Spleen (tissue), 11 donors: Measurements from ENCODE around the gene CROT. TPM values are rescaled to one million over a fixed set of nuclear protein-coding genes. Genes with fewer than 3 reads are reported as not detected.

Experiments used
- DNase-seq: peaks from one replicate; pipeline ENCODE4 v3.0.0-alpha.2; 2020
- H3K27ac ChIP-seq, 8 donors: fragments of 200-600 bp; sonication (generic) in 7 of 8; 1 replicate in 4 of 8; 2 replicates in 4 of 8; pipeline versions ENCODE4 v1.5.0 to v1.8.0; 2016 to 2021; ENCODE audit warnings: inconsistent platforms in 4 of 8, mild to moderate bottlenecking in 4 of 8, moderate library complexity in 1 of 8
- H3K27me3 ChIP-seq, 7 donors: fragments of 200-600 bp; sonication (generic) in 6 of 7; replicated peaks in 1 of 7; 1 replicate in 4 of 7; 2 replicates in 3 of 7; pipeline versions ENCODE4 v1.5.0 to v1.8.0; 2016 to 2021; ENCODE audit warnings: inconsistent platforms in 3 of 7, mild to moderate bottlenecking in 1 of 7
- H3K36me3 ChIP-seq, 6 donors: fragments of 200-600 bp; sonication (generic) in 5 of 6; 1 replicate in 4 of 6; 2 replicates in 2 of 6; pipeline versions ENCODE4 v1.5.0 to v1.8.0; 2016 to 2021; ENCODE audit warnings: inconsistent platforms in 2 of 6
- H3K4me1 ChIP-seq, 6 donors: fragments of 200-600 bp; sonication (generic) in 5 of 6; 1 replicate in 3 of 6; 2 replicates in 3 of 6; pipeline versions ENCODE4 v1.5.0 to v1.8.0; 2016 to 2021; ENCODE audit warnings: inconsistent platforms in 3 of 6
- H3K4me3 ChIP-seq, 8 donors: fragments of 200-600 bp; sonication (generic) in 7 of 8; 1 replicate in 4 of 8; 2 replicates in 4 of 8; pipeline versions ENCODE4 v1.5.0 to v1.8.0; 2016 to 2021; ENCODE audit warnings: inconsistent platforms in 4 of 8, mild to moderate bottlenecking in 4 of 8, moderate library complexity in 2 of 8
- H3K9me3 ChIP-seq, 8 donors: fragments of 200-600 bp; sonication (generic) in 7 of 8; 1 replicate in 4 of 8; 2 replicates in 4 of 8; pipeline versions ENCODE4 v1.5.0 to v1.8.0; 2016 to 2021; ENCODE audit warnings: inconsistent platforms in 4 of 8
- POLR2A ChIP-seq, 3 donors: fragments of 450-650 bp; IDR thresholded peaks; one replicate each; pipeline ENCODE4 v1.5.1; 2017; ENCODE audit warnings: antibody characterized with exemption in 3 of 3, mild to moderate bottlenecking in 1 of 3
- POLR2AphosphoS5 ChIP-seq, 3 donors: sonication (generic); formaldehyde crosslinking; IDR thresholded peaks; one replicate each; pipeline ENCODE4 v1.5.1; 2017; ENCODE audit warnings: antibody characterized with exemption in 3 of 3
- WGBS, 5 donors: extraction: QIAGEN DNeasy Blood & Tissue Kit in 3 of 5; methylation state at CpG; one replicate each; pipeline versions ENCODE4 v1.1.5 to v1.1.7; 2013 to 2018; 5-methylcytosine and 5-hydroxymethylcytosine counted together
- intact Hi-C: fragments of 100-400 bp; cut with DNase I; formaldehyde crosslinking; loops from one replicate; pipeline ENCODE4 v1.15.0; 2023; ENCODE audit warnings: low total_unique reads
- polyA plus RNA-seq, 3 donors: library from polyadenylated mRNA; stranded (reverse); fragments of 200-250 nt; gene quantifications; one replicate each; pipeline ENCODE4 v1.2.1, GENCODE V29; 2013
- total RNA-seq, 7 donors: library from RNA; depleted of rRNA in 3 of 7; stranded (reverse); fragments of >200 nt in 3 of 7; fragmentation: NEBNext Ultra II Directional in 4 of 7; extraction: Animal tissue kit (Norgen Biotek cat#: 25700) in 4 of 7; gene quantifications; one replicate each; pipeline versions ENCODE4 v1.1.0 to v1.2.1, GENCODE V29; 2016 to 2021
- TF ChIP-seq, protein P1 (sequence below), 11 experiments: fragments of 200-600 bp in 7 of 11; fragments of 450-650 bp in 4 of 11; sonication (generic) in 4 of 11; IDR thresholded peaks in 8 of 11; conservative IDR thresholded peaks in 3 of 11; 1 replicate in 7 of 11; 2 replicates in 4 of 11; pipeline versions ENCODE4 v1.4.0 to v1.8.0; 2016 to 2021; ENCODE audit warnings: antibody characterized with exemption in 11 of 11, inconsistent platforms in 4 of 11, mild to moderate bottlenecking in 1 of 11
- donor health status: healthy with polysubstance abuse.
- donor health status: DM: no; HTN: no; CAD: no; lungs with moderate emphysema.
- donor health status: DM: no; HTN: no; CAD: no.
- donor health status: Bipolar disorder and iron deficiency.
- donor health status: healthy.
- donor health status: DM: no; HTN: no; CAD: no.
- donor health status: DM: yes; HTN: yes; CAD: no.

Gene CROT
- total and polyA plus RNA-seq, 10 donors, result 4.2 to 21.1 (median 11.0) TPM

DNA sequence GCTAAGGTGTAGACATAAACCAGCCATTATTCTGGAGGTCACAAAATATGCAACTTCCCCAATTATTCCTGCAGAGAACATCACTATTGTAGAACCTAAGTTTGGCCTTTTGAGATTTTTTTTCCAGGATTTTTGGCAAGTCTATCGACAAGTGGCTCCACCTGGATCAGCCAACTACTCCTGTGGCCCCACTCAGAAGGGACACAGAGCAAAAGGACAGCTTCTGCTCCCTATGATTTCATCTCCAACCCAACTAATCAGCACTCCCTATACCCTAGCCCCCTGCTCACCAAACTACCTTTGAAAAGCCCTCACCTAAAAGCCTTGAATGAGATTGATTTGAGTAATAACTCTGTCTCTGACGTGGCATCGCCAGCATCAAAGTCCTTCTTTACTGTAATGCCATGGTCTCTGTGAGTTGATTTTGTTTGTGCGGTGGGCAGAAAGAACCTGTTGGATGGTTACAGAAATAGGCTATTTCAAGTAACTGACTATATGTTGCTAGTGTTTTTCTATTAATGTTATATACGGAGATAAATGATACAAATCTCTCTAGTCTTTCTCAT, 13.7 kb upstream of the CROT start:
- intact Hi-C loops, result no loop called here
- Histone ChIP-seq H3K36me3 (peaks cover 0 to 61% (median 17%) of the 10 kb centered on the region in 6 donors), H3K9me3 (peaks cover 16 to 63% (median 45%) of the 10 kb centered on the region in 8 donors), H3K4me1 (no peaks in the 10 kb centered on the region), H3K27ac (no peak overlapping the region), H3K4me3 (no peak overlapping the region), H3K27me3 (no peaks in the 10 kb centered on the region)
- 94 to 99% (median 97%) methylated on average over 5 of the region's 5 CpGs for WGBS, 5 donors
- no peak for DNase-seq
- no peak for TF ChIP-seq POLR2A (IDR thresholded peaks at IDR 0.05)
- TF ChIP-seq, protein P1, sequence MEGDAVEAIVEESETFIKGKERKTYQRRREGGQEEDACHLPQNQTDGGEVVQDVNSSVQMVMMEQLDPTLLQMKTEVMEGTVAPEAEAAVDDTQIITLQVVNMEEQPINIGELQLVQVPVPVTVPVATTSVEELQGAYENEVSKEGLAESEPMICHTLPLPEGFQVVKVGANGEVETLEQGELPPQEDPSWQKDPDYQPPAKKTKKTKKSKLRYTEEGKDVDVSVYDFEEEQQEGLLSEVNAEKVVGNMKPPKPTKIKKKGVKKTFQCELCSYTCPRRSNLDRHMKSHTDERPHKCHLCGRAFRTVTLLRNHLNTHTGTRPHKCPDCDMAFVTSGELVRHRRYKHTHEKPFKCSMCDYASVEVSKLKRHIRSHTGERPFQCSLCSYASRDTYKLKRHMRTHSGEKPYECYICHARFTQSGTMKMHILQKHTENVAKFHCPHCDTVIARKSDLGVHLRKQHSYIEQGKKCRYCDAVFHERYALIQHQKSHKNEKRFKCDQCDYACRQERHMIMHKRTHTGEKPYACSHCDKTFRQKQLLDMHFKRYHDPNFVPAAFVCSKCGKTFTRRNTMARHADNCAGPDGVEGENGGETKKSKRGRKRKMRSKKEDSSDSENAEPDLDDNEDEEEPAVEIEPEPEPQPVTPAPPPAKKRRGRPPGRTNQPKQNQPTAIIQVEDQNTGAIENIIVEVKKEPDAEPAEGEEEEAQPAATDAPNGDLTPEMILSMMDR (IDR thresholded peaks at IDR 0.05 in 8 of 11, conservative IDR thresholded peaks at IDR 0.05 in 3 of 11), result no peak
- no peak for TF ChIP-seq POLR2AphosphoS5 (IDR thresholded peaks at IDR 0.05)

DNA sequence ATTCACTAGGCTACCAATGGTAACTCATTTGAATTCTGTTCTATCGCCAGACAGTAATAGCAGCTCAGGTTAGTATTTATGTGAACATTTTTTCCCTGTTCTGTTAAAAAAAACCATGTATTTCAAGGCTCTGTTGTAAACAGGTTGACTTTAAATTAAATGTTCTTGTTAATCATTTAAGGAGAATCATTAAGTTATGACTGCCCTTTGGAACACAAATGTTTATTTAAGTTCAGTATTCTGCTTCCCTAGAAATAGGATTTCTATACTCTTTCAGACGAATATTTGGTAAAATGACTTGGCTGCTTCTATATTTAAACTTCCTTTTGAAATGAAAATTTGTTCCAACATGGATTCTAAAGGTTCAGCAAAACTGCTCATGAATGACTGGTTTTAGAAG, 13.1 kb upstream of the CROT start:
- intact Hi-C loops, result no loop called here
- no peaks in the 10 kb centered on the region for H3K4me1 ChIP-seq
- no peak for DNase-seq
- peaks cover 0 to 59% (median 17%) of the 10 kb centered on the region in 6 donors for H3K36me3 ChIP-seq
- H3K4me3 ChIP-seq, result no peak overlapping the region
- H3K27ac ChIP-seq, result no peak overlapping the region
- TF ChIP-seq POLR2AphosphoS5 (IDR thresholded peaks at IDR 0.05), result no peak
- TF ChIP-seq, protein P1 (IDR thresholded peaks at IDR 0.05 in 8 of 11, conservative IDR thresholded peaks at IDR 0.05 in 3 of 11), result no peak
- no peak for TF ChIP-seq POLR2A (IDR thresholded peaks at IDR 0.05)
- H3K27me3 ChIP-seq, result no peaks in the 10 kb centered on the region
- WGBS, 5 donors, result 83 to 88% (median 86%) methylated on average over 2 of the region's 2 CpGs
- peaks cover 16 to 57% (median 39%) of the 10 kb centered on the region in 8 donors for H3K9me3 ChIP-seq

DNA sequence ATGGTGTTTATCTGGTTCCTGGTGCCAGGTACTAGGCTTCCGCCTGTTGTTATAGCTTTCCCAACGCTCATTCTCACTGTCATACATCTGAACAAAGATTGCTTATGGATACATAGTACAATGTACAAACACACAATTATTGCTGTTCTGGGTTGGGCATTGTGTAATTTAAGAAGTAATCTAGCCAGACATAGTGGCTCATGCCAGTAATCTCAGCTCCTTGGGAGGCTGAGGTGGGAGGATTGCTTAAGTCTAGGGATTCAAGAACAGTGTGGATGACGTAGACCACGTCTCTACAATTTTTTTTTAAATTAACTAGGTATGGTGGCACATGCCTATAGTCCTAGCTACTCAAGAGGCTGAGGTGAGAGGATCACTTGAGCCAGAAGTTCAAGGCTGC, 9.3 kb upstream of the CROT start:
- no peaks in the 10 kb centered on the region for H3K4me1 ChIP-seq
- intact Hi-C loops, result no loop called here
- 92 to 99% (median 95%) methylated on average over 4 of the region's 4 CpGs for WGBS, 5 donors
- H3K27me3 ChIP-seq, result no peaks in the 10 kb centered on the region
- H3K27ac ChIP-seq, result no peak overlapping the region
- no peak overlapping the region for H3K4me3 ChIP-seq
- H3K36me3 ChIP-seq, result peaks cover 0 to 50% (median 11%) of the 10 kb centered on the region in 6 donors
- no peak for DNase-seq
- H3K9me3 ChIP-seq, result peaks cover 0 to 19% (median 2%) of the 10 kb centered on the region in 8 donors
- TF ChIP-seq, protein P1 (IDR thresholded peaks at IDR 0.05 in 8 of 11, conservative IDR thresholded peaks at IDR 0.05 in 3 of 11), result no peak
- TF ChIP-seq POLR2AphosphoS5 (IDR thresholded peaks at IDR 0.05) (no peak), POLR2A (IDR thresholded peaks at IDR 0.05) (no peak)

DNA sequence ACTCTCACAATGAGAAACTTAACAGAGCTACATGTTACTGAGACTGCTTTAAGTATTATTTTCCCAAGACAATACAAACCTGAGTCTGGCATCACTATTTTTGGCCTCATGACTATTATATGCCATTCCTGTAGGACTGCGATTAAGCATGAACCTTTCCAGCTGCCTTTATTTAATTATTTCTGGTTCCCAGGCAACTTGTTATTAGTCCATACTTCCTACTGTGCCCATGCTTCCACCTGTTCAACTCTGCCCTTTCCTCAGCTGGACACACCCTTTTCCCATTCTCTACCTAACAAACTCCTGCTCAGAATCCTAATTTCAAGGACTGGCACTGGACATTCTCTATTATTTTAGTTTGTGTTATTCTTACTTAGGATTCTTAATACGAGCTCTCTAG, 8.1 kb upstream of the CROT start:
- Histone ChIP-seq H3K36me3 (peaks cover 0 to 54% (median 13%) of the 10 kb centered on the region in 6 donors), H3K4me3 (no peak overlapping the region), H3K27me3 (no peaks in the 10 kb centered on the region), H3K4me1 (peaks cover 0 to 9% (median 0%) of the 10 kb centered on the region in 6 donors), H3K9me3 (peaks cover 0 to 10% (median 0%) of the 10 kb centered on the region in 8 donors), H3K27ac (no peak overlapping the region)
- 92 to 96% (median 95%) methylated on average over 2 of the region's 2 CpGs for WGBS, 5 donors
- DNase-seq, result no peak
- TF ChIP-seq POLR2AphosphoS5 (IDR thresholded peaks at IDR 0.05) (no peak), POLR2A (IDR thresholded peaks at IDR 0.05) (no peak)
- TF ChIP-seq, protein P1 (IDR thresholded peaks at IDR 0.05 in 8 of 11, conservative IDR thresholded peaks at IDR 0.05 in 3 of 11), result no peak
- intact Hi-C loops, result no loop called here
